Right renal cortex interstitium (tissue), 3 donors: Measurements from ENCODE around the gene UCMA. TPM values are rescaled to one million over a fixed set of nuclear protein-coding genes. Genes with fewer than 3 reads are reported as not detected.
A peak's percentile ranks its signal among the peaks of the same experiment; 100 is the strongest.
"Not testable (repeated sequence)": the region's sequence is repeated elsewhere in the genome, so short reads cannot be mapped to it uniquely, and the experiment has no call there.

Experiments
- DNase-seq, 3 donors: peaks; one replicate each; pipeline ENCODE4 v3.0.0-alpha.2; 2013; ENCODE audit warnings: low read depth in 3 of 3, low spot score in 2 of 3
- polyA plus RNA-seq, 3 donors: library from polyadenylated mRNA; unstranded; fragments of 120-200 nt; gene quantifications; one replicate each; pipeline ENCODE4 v1.2.1, GENCODE V29; 2013; ENCODE audit not compliant: insufficient read length in 3 of 3

The UCMA gene, protein sequence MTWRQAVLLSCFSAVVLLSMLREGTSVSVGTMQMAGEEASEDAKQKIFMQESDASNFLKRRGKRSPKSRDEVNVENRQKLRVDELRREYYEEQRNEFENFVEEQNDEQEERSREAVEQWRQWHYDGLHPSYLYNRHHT
- not detected for polyA plus RNA-seq

DNA sequence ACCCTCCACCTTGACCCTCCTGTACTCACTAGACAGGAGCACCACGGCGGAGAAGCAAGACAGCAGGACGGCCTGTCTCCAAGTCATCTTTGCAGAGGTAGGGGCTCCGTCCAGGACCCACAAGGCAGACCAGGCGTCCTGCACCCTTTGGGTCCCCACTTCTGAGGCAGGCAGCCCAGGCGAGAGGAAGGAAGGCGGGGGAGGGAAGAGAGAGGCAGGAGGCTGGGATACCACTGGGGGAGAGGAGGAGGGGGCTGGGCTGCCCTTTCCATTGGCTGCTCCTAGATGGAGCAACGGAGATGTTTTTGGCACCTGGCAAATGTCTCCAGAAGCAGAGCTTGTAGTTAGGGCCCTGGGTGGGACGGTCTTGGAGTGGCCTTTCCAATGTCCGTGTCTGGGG, at the start of gene UCMA:
Gene UCMA, minus strand, starts transcription at position 203 of the 400 bp plus-strand sequence. Its CDS starts 116 bp downstream, at position 87.
- no peak for DNase-seq

DNA sequence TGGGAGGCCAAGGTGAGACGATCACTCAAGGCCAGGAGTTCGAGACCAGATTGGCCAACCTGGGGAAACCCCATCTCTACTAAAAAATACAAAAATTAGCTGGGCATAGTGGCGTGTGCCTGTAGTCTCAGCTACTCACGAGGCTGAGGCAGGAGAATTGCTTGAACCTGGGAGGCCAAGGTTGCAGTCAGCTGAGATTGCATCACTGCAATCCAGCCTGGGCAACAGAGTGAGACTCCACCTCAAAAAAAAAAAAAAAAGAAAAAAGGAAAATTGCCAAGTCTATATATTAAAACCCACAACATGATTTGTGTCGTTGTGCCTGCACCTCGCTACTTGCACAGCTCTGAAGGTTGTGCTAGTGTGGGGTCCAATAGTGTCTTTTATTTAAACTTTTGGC, 48.2 kb upstream of the UCMA start:
- not testable (repeated sequence) for DNase-seq

DNA sequence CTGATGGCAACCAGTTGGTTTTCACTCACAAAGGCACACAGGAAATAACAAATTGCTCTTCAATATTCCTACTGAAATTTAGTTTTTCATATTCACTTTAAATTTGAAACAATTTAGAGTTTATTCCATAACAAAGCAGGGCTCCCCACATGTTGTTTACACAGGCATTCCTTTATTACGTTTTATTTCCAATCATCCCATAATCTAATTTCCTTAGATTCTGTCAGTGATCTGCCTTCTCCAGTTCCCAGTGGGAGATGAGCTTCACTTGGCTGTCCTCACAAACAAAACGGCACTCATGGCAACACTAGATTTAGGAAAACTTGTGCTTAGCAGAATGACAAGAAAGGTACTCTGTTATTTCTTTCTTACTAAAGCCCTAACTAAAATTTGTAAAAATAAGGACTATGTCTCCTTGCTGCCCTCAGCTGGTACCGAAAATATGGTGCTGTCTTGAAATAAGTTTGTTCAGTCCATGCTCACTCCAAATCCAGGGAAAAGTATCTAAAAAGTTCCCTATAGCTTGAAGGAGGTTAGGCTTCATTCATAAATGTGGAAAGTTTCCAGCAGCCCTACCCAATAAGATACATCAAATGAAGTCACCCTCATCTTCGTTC, 42.7 kb upstream of the UCMA start:
- DNase-seq: no peak

DNA sequence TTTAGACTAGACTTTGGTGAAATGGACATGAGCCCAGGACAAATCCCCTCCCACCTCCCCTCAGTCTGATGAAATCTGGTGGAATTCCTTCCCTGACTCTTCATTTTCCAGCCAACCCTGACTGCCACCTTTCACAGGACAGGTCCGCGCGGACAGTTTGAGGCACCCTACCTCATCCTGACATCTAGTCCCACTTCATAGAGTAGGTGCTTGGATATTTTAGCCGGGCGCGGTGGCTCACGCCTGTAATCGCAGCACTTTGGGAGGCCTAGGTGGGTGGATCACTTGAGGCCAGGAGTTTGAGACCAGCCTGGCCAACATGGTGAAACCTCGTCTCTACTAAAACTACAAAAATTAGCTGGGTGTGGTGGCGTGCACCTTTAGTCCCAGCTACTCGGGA, 42.0 kb upstream of the UCMA start:
- not testable (repeated sequence) for DNase-seq

DNA sequence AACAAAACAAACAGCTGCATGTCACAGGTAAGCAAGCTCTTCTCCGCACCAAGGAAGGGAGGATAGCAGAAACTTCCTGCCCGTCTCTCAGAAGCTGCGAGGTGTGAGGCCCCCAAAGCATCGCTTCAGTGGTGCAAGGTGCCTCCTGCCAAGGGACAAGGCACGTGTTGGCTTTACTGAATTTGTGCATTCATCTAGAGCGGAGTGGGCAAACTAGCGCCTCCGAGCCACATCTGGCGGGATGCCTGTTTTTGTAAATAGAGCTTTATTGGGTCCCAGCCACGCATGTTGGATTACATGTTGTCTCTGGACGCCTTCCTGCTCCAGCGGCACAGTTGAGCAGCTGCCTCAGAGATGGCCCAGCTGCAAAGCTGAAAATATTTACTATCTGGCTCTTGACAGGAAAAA, 38.0 kb upstream of the UCMA start:
- DNase-seq: peak; percentile 41 to 54 (median 45)

DNA sequence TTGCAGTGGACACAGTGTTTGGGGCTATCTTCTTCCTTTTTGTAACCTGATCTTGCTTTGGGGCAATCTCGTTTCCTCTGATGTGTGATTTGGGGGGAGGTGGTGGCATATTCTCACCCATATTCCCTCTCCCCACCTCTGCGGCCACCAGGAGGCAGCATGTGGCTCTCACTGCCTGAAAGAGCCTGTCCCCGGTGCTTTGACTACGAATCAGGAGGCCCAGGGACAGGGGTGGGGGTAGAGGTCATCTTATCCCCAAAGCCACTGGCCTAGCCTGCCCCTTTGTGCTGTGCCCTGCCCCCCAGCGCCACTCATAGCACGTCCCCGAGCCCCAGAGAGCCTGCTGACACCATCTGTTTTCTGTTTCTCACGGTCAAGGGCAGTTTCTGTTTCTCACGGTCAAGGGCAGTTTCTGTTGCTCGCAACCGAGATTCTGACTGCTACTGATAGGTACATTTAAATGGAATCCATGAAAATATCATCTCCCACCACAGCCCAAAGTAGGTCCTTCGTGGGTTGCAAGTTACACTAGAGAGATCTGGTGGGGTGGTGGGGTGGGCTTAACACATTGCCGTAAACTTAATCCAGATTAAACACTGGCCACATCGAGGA, 37.5 kb upstream of the UCMA start:
- no peak for DNase-seq

DNA sequence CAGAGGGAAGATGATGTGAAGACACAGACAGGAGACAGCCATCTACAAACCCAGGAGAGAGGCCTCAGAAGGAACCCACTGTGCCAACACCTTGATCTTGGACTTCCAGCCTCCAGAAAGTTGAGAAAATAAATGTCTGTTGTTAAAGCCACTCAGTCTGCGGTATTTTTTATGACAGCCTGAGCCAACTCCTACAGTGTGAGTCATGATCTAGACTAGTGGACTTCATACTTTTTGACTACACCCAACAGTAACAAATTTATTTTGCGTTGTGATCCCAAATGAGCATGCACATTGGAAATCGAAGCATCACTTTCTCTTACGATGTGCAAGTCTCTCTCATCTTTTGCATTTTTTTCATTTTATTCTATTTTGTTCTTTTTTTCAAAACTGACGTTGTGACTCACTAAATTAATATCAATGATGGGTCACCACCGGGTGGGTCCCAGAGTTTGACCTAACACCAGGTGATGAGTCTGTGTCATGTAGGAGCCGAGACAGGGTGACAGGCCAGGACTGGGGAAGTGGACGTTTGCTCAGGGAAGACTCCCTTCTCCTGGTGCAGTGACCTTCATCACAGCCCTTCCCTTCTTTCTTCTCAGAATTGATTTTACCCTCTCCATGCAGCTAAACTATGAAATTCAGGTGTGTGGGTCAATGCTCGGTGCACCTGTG, 36.8 kb upstream of the UCMA start:
- DNase-seq: no peak

DNA sequence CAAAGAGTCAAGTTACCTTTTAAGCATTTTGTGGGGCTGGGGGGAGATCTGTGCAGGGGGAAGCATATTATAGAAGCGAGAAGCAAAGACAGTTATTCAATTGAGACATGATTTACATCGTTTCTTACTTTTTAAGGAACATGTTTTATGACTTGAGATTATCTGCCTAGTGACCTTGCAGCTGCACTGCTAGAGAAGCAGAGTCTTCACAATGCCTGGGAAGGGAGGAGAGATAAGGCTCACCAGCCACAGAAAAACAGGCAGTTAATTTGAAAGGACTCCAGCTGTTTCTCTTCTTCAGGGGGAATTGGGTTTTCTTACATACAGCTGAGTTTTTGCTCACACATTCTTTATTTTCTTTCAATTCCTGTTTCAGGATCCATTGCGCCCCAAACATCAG, 34.7 kb upstream of the UCMA start:
- peak; percentile 12 to 53 (median 47) for DNase-seq

DNA sequence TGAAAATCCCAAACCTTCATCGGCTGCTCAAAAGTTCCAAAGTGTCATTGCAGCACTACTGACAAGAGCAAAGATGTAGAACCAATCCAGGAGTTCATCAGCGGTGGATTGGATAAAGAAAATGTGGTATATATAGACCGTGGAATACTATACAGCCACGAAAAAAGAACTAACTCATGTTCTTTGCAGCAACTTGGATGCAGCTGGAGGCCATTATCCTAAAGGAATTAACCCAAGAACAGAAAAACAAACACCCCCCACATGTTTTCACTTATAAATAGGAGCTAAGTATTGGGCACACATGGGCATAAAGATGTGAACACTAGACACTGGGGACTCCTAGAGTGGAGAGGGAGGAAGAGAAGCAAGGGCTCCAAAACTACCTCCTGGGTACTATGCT, 34.1 kb upstream of the UCMA start:
- no peak for DNase-seq

DNA sequence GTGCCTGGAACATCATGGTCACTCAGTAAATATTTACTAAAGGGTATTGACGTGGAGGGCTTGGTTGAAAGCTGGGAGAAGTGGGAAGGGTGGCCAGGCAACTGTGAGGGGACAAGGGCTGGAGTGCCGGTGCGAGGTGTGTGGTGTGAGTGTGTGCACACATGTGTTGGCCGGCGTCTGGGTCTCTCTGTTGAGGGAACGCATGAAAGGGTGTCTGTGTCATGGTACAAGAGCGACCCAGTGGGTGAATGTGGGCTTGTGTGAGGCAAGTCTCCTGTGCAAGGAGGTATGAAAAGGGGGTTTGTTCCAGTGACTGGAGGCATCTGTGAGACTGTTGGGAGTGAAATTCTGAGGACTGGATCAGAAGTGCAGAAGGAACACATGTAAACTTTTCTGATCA, 29.4 kb upstream of the UCMA start:
- DNase-seq: no peak

DNA sequence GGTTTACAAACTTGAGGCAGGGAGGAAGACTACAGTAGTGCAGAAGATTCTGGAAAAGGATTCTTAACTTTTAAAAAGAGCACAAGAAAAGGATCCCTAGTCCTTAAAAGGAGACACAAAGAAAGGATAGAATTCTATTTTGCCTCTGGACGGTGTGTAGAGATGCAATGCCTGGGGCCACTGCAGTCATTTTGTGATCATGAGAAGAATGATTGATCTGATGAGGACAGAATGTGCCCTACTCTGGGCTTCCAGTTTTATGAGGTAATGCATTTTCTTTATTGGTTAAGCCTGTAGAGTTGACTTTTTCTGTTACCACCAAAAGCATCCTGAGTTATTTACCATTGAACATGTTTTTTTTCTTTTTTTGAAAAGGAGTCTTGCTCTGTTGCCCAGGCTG, 28.3 kb upstream of the UCMA start:
- DNase-seq: no peak

DNA sequence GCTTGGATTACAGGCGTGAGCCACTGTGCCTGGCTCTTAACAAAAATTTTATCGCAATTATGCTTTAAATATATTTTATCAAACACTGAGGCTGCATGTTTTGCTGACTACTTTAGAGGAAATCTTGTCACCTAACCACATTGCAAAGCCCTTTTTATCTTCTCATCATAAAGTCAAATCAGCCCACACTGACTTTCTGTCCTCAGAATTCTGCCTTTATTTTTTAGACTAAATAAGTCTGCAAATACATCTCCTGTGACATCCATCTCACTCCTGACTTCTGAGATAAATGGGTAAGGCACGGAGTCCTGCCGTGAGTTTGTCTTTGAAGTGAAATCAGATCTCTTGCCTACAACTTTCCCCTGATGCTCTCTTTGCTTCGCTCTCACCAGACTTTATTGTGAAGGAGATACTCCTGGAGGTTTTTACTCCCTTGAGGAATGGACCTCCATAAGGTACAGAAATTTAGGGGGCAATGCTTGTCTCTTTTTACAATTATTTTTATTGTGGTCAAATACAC, 23.5 kb upstream of the UCMA start:
- DNase-seq: no peak

DNA sequence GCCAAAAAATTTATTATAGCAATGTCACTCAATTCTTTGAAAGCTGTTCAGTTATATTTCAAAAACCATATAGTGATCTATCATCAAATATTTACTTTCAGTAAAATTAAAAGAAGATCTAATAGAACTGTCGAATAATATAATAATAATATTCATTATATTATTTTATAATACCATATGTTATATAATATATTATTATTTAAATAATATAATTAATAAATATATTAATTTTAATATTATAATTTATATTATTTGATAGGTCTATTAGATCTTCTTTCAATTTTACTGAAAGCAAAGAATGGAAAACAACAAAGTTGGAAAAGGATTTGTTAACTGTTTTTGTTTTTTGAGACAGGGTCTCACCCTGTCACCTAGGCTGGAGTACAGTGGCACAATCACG, 22.5 kb upstream of the UCMA start:
- DNase-seq: no peak

DNA sequence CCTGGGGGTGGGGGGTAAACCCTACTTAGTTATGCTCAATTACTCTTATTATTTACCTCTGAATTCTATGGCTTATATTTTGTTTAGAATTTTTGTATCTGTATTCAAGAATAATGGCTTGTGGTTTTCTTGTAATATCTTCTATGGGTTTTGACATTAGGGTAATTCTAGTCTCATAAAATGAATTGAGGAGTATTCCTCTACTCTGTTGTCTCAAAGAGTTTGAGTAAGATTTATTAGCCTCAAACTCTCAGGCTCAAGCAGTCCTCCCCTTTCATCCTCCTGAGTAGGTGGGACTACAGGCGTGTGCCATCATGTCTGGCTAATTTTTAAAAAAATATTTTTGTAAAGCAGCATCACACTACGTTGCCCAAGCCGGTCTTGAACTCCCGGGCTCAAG, 19.6 kb upstream of the UCMA start:
- DNase-seq: no peak

DNA sequence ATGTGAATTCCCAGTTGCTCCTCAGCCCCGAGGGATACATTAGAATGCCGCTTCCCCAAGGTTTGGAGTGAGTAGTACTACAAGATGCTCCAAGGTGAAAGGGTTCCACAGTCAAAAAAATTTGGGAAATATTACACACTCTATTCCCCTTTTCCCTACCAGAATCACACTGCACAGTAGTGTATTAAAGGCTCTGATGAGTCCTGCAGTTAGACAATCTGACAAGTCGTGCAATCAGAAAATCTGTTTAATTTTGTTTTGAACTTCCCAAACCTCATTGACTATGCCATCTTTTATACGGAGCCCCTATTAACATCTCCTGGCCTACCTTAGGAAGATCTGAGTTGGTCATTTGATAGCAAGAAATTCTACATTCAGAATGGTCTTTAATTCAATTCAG, 13.6 kb upstream of the UCMA start:
- DNase-seq: no peak

DNA sequence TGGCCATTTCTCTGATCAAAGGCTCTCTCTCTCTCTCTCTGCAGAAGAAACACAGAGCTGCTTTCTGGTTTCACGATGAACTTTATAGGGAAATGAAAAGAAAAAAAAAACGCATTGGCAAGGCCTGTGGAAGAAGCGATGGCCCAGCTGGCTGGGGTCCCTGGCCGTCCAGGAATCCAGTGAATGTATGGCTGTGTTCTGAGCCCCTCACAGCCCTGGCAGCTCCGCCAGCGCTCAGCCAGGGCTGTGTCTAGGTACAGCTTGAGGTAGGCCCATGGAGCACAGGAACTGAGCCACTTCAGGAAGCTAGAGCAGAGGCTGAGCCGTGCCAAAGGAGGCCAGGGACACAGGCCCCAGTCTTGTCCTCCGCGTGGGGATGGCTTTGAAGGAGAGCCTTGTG, 13.1 kb upstream of the UCMA start:
- no peak for DNase-seq

DNA sequence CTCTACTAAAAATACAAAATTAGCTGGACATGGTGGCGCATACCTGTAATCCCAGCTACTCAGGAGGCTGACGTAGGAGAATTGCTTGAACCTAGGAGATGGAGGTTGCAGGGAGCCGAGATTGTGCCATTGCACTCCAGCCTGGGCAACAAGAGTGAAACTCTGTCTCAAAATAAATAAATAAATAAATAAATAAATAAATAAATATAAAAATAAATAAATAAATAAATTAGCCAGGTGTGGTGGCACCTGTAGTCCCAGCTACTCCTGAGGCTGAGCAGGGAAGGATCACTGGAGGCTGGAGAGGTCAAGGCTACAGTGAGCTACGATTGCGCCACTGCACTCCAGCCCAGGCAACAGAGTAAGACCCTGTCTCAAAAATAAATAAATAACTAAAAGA, 8.1 kb upstream of the UCMA start:
- not testable (repeated sequence) for DNase-seq

DNA sequence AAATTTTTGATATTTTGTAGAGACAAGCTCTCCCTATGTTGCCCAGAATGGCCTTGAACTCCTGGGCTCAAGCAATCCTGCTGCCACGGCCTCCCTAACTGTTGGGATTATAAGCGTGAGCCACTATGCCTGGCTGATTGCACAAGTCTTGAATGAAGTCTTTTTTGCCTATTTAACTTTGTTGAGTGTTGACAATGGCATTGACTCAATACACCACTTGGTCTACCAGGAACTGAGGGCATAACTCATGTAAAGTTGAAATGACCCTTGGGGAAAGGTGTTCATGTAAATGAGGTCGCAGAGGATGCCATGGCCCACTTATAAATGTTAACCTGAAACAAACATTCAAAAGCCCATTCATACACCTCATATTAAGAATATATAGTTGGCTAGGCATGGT, 7.4 kb upstream of the UCMA start:
- no peak for DNase-seq

DNA sequence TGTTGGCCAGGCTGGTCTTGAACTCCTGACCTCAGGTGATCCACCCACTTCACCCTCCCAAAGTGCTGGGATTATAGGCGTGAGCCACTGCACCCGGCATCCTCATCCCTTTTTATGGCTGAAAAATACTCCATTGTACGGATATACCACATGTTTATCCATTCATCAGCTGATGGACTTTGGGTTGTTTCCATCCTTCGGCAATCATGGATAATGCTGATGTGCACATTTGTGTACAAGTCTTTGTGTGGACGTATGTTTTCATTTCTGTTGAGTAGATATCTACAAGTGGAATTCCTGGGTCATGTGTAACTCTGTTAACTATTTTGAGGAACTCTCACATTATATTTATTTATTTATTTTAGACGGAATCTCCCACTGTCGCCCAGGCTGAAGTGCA, 5.7 kb upstream of the UCMA start:
- no peak for DNase-seq

DNA sequence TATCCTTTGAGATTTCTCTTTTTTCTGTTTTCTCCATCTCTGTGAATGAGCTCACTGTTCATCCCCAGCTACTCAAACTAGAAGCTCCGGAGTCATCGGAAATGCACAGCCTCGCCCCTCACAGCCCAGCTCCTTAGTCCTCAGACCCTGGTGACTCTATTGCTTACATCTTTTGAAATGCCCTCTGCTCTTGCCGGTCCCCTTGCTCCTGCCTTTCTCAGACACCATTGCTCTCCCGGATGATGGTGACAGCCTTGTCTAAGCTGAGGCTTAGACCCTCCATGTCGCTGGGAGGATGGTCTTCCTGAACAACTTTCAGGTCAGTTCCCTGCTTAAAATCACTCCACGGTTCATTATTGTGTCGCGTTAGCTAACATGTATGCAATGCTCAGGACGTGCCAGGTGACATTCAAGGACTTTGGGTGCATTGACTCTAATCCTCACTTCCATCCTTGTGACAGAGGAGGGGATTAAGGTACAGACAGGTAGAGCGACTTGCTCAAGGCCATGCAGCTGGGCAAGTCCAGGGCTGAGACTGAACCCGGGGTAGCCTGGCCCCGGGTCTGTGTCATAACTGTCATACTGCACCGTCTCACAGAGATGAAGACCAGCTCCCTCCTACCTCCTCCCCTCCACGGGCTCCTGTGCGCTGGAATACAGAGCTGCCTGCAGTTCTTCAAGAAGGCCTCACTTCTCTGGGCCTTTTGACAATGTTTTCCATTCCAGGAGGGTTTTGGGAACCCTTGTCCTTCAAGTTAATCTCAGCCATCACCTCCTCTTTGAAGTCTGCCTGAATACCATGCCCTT, 4.3 kb upstream of the UCMA start:
- no peak for DNase-seq

DNA sequence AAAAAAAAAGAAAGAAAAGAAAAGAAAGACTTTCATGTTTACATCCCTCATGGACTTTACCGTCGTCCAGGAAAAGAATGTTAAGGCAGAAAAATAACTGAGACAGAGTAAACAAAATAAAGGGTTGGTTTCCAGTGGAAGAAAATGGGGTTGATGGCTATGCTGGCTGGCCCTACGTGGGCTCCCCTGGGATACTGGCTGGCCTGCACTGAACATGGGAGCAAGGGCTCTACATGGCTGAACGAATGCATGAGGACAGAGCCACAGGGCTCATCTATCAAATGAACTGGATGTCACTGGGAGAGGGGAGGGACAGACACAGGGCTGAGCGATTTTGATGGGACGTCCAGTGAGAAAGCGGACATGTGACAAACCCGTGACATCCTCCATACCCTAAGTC, 2.5 kb upstream of the UCMA start:
- DNase-seq: no peak
